Peyer's patch (tissue), 4 donors: Measurements from ENCODE around the gene EYA2.

Experiments used
- CTCF ChIP-seq, 6 experiments: fragments of 450-650 bp in 4 of 6; fragments of 200-600 bp in 2 of 6; sonication (generic) in 1 of 6; IDR thresholded peaks; one replicate each; pipeline ENCODE4 v1.5.1; 2017 to 2019; ENCODE audit warnings: antibody characterized with exemption in 6 of 6, mild to moderate bottlenecking in 3 of 6, moderate library complexity in 1 of 6
- POLR2A ChIP-seq, 2 donors: fragments of 450-650 bp; IDR thresholded peaks; one replicate each; pipeline ENCODE4 v1.5.1; 2017; ENCODE audit warnings: antibody characterized with exemption in 2 of 2, mild to moderate bottlenecking in 2 of 2, moderate library complexity in 2 of 2

- no peak for TF ChIP-seq CTCF (IDR thresholded peaks at IDR 0.05)
- TF ChIP-seq POLR2A (IDR thresholded peaks at IDR 0.05), result no peak
These were observed 146.8 kb downstream of the EYA2 start for GRCh38 chr20:47041396-47041899.
